ENCODE measurements around the gene PDE1A.

- TF ChIP-seq, protein P1, sequence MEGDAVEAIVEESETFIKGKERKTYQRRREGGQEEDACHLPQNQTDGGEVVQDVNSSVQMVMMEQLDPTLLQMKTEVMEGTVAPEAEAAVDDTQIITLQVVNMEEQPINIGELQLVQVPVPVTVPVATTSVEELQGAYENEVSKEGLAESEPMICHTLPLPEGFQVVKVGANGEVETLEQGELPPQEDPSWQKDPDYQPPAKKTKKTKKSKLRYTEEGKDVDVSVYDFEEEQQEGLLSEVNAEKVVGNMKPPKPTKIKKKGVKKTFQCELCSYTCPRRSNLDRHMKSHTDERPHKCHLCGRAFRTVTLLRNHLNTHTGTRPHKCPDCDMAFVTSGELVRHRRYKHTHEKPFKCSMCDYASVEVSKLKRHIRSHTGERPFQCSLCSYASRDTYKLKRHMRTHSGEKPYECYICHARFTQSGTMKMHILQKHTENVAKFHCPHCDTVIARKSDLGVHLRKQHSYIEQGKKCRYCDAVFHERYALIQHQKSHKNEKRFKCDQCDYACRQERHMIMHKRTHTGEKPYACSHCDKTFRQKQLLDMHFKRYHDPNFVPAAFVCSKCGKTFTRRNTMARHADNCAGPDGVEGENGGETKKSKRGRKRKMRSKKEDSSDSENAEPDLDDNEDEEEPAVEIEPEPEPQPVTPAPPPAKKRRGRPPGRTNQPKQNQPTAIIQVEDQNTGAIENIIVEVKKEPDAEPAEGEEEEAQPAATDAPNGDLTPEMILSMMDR (IDR thresholded peaks at IDR 0.05), result no peak
- no peak for TF ChIP-seq POLR2A (IDR thresholded peaks at IDR 0.05)
Observed at GRCh38 chr2:182301093-182301492, 125.7 kb downstream of the PDE1A start.

All from esophagus squamous epithelium (tissue), 4 donors.